NCI-H2227 treated with DMSO at 0.1 percent for 48 hours (cell line): Measurements from ENCODE around the gene DND1.
"Not testable (repeated sequence)": the region's sequence is repeated elsewhere in the genome, so short reads cannot be mapped to it uniquely, and the experiment has no call there.

Experiments used
- DNase-seq: peaks from one replicate; lab custom pipeline; 2025; lab: John Stamatoyannopoulos, UW

DND1 gene

GRCh38 chr5:140673187-140673976 lies at the start of gene DND1:
Gene DND1 (minus strand): TSS chr5:140673576. CDS start chr5:140673542, 34 bp downstream.
- no peak for DNase-seq

GRCh38 chr5:140721395-140721794 lies 48.0 kb upstream of the DND1 start:
- not testable (repeated sequence) for DNase-seq

GRCh38 chr5:140720738-140721137 lies 47.4 kb upstream of the DND1 start:
- peak; percentile 10 for DNase-seq

- DNase-seq = no peak
Observed at GRCh38 chr5:140718266-140718592, 44.9 kb upstream of the DND1 start.

- not testable (repeated sequence) for DNase-seq
Observed at GRCh38 chr5:140716238-140716637, 42.9 kb upstream of the DND1 start.

- DNase-seq = no peak
Observed at GRCh38 chr5:140713562-140714094, 40.3 kb upstream of the DND1 start.

- DNase-seq = no peak
Observed at GRCh38 chr5:140711794-140712193, 38.4 kb upstream of the DND1 start.

GRCh38 chr5:140710899-140711552 lies 37.6 kb upstream of the DND1 start:
- DNase-seq = peak; percentile 88

GRCh38 chr5:140708787-140709186 lies 35.4 kb upstream of the DND1 start:
- DNase-seq = not testable (repeated sequence)

- DNase-seq = no peak
Observed at GRCh38 chr5:140707812-140708211, 34.4 kb upstream of the DND1 start.

- peak; percentile 88 for DNase-seq
Observed at GRCh38 chr5:140700177-140701144, 27.1 kb upstream of the DND1 start, which contains the start of gene ZMAT2. Gene ZMAT2 (plus strand): TSS chr5:140700447. CDS start chr5:140700461, 14 bp downstream.

- DNase-seq = no peak
Observed at GRCh38 chr5:140696891-140697492, 23.6 kb upstream of the DND1 start.

GRCh38 chr5:140694276-140694675 lies 20.9 kb upstream of the DND1 start:
- no peak for DNase-seq

GRCh38 chr5:140690941-140691924 lies 17.9 kb upstream of the DND1 start, which contains the start of the genes HARS1 and HARS2:
Gene HARS1 (minus strand): TSS chr5:140691370. CDS start chr5:140691304, 66 bp downstream.
Gene HARS2 (plus strand): TSS chr5:140691455. CDS start chr5:140691649, 194 bp downstream.
- peak; percentile 82 for DNase-seq

GRCh38 chr5:140690376-140690932 lies 17.1 kb upstream of the DND1 start:
- DNase-seq = peak; percentile 36

GRCh38 chr5:140678993-140679392 lies 5.6 kb upstream of the DND1 start:
- no peak for DNase-seq

- no peak for DNase-seq
Observed at GRCh38 chr5:140677947-140678346, 4.6 kb upstream of the DND1 start.

- no peak for DNase-seq
Observed at GRCh38 chr5:140674629-140675028, 1.3 kb upstream of the DND1 start.

GRCh38 chr5:140674211-140674610 lies 835 bp upstream of the DND1 start:
- no peak for DNase-seq
